K562 (cell line): ENCODE results near the gene CCDC124. TPM values are rescaled to one million over a fixed set of nuclear protein-coding genes. Genes with fewer than 3 reads are reported as not detected.

Source experiments
- ELF2 ChIP-seq: fragments of 250-450 bp; sonication (Bioruptor Pico); IDR thresholded peaks from 2 replicates; pipeline ENCODE4 v1.5.0; 2021; ENCODE audit warnings: mild to moderate bottlenecking
- GTF2E2 ChIP-seq: fragments of 200-800 bp; sonication (Bioruptor generic); IDR thresholded peaks from 2 replicates; pipeline ENCODE4 v1.6.1; 2016; ENCODE audit warnings: missing genetic modification characterization, missing compliant biosample characterization
- HMGN3 ChIP-seq: IDR thresholded peaks from 2 replicates; pipeline ENCODE4 v1.6.1; 2011; ENCODE audit warnings: borderline replicate concordance, low read depth, mild to moderate bottlenecking, mixed read lengths, low read length; ENCODE audit not compliant: insufficient read length; ENCODE audit errors: extremely low read depth
- NFE2 ChIP-seq: IDR thresholded peaks from 2 replicates; pipeline ENCODE4 v1.6.1; 2014; ENCODE audit warnings: antibody characterized with exemption, low read depth
- ZBTB8A ChIP-seq: fragments of 450-650 bp; IDR thresholded peaks from 2 replicates; pipeline ENCODE4 v1.6.1; 2018; ENCODE audit warnings: mild to moderate bottlenecking, moderate library complexity; ENCODE audit not compliant: partially characterized antibody
- ZC3H8 ChIP-seq: fragments of 450-650 bp; IDR thresholded peaks from 2 replicates; pipeline ENCODE4 v1.6.1; 2017
- polyA plus RNA-seq, 8 experiments: library from polyadenylated mRNA; depleted of rRNA in 4 of 8; stranded (reverse) in 5 of 8; unstranded in 3 of 8; fragments of >200 nt; fragmentation: Nextera tagmentation in 2 of 8; fragmentation: Illumina TruSeq in 1 of 8; extraction: Ambion mirVana in 2 of 8; extraction: Trizol in 1 of 8; gene quantifications; 2 replicates each; pipeline versions ENCODE4 v1.2.1 to v1.2.3, GENCODE V29; 2011 to 2014; ENCODE audit warnings: inconsistent platforms in 1 of 8, missing spikeins in 1 of 8
- total RNA-seq, 7 experiments: library from RNA; depleted of rRNA in 6 of 7; stranded (reverse); fragments of >200 nt in 6 of 7; fragmentation: Illumina TruSeq in 2 of 7; extraction: Trizol in 2 of 7; gene quantifications; 2 replicates each; pipeline versions ENCODE4 v1.2.1 to v1.2.3, GENCODE V29; 2011 to 2021; ENCODE audit warnings: low replicate concordance in 1 of 7
- TF ChIP-seq, protein P1 (sequence below): fragments of 450-650 bp; formaldehyde crosslinking; IDR thresholded peaks from 2 replicates; pipeline ENCODE4 v1.4.0; 2020; ENCODE audit warnings: mild to moderate bottlenecking
- TF ChIP-seq, protein P2 (sequence below): fragments of 450-650 bp; IDR thresholded peaks from 2 replicates; pipeline ENCODE4 v1.6.1; 2016; ENCODE audit warnings: low read depth, mild to moderate bottlenecking, moderate library complexity
- TF ChIP-seq, protein P3 (sequence below): fragments of 450-650 bp; IDR thresholded peaks from 2 replicates; pipeline ENCODE4 v1.6.1; 2016; ENCODE audit warnings: mild to moderate bottlenecking, moderate library complexity
- TF ChIP-seq, protein P4 (sequence below): fragments of 200-800 bp; sonication (Bioruptor generic); IDR thresholded peaks from 2 replicates; pipeline ENCODE4 v1.6.1; 2017; ENCODE audit warnings: missing genetic modification characterization, missing compliant biosample characterization

Gene CCDC124
- total and polyA plus RNA-seq, 9 of the 15 experiments (the other 6 are each of a cell fraction or from before 2014, with no cell fraction given), result 5.8 to 234 (median 40.1) TPM

DNA sequence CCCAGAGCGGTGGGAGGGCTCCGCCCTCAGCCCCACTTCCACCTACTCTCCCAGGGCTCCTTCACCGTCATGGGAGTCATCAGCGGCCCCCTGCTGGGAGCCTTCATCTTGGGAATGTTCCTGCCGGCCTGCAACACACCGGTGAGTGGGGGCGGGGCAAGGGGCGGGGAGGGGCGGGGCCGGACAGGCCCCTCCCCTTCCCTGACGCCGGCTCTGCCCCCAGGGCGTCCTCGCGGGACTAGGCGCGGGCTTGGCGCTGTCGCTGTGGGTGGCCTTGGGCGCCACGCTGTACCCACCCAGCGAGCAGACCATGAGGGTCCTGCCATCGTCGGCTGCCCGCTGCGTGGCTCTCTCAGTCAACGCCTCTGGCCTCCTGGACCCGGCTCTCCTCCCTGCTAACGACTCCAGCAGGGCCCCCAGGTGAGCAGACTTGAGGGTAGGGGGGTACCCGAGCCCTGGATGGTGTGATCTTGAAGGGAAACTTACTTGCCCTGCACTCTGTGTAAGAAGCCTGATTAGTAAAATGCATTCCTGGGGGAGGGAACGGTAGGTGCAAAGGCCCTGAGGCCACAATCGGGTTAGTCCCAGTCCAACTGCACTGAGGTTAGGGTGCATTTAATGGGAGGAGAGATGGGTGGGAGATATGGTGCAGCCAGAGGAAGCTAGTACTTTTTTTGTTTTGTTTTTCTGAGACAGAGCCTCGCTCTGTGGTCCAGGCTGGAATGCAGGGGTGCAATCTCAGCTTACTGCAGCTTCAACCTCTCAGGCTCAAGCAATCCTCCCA is 49.0 kb upstream of the CCDC124 start (continued):
- TF ChIP-seq, protein P1, sequence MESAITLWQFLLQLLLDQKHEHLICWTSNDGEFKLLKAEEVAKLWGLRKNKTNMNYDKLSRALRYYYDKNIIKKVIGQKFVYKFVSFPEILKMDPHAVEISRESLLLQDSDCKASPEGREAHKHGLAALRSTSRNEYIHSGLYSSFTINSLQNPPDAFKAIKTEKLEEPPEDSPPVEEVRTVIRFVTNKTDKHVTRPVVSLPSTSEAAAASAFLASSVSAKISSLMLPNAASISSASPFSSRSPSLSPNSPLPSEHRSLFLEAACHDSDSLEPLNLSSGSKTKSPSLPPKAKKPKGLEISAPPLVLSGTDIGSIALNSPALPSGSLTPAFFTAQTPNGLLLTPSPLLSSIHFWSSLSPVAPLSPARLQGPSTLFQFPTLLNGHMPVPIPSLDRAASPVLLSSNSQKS, result no peak
- TF ChIP-seq ELF2 (CRISPR knock-in tag) (no peak), NFE2 (no peak), GTF2E2 (no peak), HMGN3 (peak; percentile 36), ZC3H8 (no peak), ZBTB8A (no peak)
- TF ChIP-seq, protein P2, sequence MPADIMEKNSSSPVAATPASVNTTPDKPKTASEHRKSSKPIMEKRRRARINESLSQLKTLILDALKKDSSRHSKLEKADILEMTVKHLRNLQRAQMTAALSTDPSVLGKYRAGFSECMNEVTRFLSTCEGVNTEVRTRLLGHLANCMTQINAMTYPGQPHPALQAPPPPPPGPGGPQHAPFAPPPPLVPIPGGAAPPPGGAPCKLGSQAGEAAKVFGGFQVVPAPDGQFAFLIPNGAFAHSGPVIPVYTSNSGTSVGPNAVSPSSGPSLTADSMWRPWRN, result no peak
- TF ChIP-seq, protein P3, sequence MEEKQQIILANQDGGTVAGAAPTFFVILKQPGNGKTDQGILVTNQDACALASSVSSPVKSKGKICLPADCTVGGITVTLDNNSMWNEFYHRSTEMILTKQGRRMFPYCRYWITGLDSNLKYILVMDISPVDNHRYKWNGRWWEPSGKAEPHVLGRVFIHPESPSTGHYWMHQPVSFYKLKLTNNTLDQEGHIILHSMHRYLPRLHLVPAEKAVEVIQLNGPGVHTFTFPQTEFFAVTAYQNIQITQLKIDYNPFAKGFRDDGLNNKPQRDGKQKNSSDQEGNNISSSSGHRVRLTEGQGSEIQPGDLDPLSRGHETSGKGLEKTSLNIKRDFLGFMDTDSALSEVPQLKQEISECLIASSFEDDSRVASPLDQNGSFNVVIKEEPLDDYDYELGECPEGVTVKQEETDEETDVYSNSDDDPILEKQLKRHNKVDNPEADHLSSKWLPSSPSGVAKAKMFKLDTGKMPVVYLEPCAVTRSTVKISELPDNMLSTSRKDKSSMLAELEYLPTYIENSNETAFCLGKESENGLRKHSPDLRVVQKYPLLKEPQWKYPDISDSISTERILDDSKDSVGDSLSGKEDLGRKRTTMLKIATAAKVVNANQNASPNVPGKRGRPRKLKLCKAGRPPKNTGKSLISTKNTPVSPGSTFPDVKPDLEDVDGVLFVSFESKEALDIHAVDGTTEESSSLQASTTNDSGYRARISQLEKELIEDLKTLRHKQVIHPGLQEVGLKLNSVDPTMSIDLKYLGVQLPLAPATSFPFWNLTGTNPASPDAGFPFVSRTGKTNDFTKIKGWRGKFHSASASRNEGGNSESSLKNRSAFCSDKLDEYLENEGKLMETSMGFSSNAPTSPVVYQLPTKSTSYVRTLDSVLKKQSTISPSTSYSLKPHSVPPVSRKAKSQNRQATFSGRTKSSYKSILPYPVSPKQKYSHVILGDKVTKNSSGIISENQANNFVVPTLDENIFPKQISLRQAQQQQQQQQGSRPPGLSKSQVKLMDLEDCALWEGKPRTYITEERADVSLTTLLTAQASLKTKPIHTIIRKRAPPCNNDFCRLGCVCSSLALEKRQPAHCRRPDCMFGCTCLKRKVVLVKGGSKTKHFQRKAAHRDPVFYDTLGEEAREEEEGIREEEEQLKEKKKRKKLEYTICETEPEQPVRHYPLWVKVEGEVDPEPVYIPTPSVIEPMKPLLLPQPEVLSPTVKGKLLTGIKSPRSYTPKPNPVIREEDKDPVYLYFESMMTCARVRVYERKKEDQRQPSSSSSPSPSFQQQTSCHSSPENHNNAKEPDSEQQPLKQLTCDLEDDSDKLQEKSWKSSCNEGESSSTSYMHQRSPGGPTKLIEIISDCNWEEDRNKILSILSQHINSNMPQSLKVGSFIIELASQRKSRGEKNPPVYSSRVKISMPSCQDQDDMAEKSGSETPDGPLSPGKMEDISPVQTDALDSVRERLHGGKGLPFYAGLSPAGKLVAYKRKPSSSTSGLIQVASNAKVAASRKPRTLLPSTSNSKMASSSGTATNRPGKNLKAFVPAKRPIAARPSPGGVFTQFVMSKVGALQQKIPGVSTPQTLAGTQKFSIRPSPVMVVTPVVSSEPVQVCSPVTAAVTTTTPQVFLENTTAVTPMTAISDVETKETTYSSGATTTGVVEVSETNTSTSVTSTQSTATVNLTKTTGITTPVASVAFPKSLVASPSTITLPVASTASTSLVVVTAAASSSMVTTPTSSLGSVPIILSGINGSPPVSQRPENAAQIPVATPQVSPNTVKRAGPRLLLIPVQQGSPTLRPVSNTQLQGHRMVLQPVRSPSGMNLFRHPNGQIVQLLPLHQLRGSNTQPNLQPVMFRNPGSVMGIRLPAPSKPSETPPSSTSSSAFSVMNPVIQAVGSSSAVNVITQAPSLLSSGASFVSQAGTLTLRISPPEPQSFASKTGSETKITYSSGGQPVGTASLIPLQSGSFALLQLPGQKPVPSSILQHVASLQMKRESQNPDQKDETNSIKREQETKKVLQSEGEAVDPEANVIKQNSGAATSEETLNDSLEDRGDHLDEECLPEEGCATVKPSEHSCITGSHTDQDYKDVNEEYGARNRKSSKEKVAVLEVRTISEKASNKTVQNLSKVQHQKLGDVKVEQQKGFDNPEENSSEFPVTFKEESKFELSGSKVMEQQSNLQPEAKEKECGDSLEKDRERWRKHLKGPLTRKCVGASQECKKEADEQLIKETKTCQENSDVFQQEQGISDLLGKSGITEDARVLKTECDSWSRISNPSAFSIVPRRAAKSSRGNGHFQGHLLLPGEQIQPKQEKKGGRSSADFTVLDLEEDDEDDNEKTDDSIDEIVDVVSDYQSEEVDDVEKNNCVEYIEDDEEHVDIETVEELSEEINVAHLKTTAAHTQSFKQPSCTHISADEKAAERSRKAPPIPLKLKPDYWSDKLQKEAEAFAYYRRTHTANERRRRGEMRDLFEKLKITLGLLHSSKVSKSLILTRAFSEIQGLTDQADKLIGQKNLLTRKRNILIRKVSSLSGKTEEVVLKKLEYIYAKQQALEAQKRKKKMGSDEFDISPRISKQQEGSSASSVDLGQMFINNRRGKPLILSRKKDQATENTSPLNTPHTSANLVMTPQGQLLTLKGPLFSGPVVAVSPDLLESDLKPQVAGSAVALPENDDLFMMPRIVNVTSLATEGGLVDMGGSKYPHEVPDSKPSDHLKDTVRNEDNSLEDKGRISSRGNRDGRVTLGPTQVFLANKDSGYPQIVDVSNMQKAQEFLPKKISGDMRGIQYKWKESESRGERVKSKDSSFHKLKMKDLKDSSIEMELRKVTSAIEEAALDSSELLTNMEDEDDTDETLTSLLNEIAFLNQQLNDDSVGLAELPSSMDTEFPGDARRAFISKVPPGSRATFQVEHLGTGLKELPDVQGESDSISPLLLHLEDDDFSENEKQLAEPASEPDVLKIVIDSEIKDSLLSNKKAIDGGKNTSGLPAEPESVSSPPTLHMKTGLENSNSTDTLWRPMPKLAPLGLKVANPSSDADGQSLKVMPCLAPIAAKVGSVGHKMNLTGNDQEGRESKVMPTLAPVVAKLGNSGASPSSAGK, result no peak
- TF ChIP-seq, protein P4, sequence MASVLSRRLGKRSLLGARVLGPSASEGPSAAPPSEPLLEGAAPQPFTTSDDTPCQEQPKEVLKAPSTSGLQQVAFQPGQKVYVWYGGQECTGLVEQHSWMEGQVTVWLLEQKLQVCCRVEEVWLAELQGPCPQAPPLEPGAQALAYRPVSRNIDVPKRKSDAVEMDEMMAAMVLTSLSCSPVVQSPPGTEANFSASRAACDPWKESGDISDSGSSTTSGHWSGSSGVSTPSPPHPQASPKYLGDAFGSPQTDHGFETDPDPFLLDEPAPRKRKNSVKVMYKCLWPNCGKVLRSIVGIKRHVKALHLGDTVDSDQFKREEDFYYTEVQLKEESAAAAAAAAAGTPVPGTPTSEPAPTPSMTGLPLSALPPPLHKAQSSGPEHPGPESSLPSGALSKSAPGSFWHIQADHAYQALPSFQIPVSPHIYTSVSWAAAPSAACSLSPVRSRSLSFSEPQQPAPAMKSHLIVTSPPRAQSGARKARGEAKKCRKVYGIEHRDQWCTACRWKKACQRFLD (CRISPR knock-in tag), result no peak
